ENCODE measurements around the gene CEP89.
"Not testable (repeated sequence)": the region's sequence is repeated elsewhere in the genome, so short reads cannot be mapped to it uniquely, and the experiment has no call there.

The CEP89 gene

DNA sequence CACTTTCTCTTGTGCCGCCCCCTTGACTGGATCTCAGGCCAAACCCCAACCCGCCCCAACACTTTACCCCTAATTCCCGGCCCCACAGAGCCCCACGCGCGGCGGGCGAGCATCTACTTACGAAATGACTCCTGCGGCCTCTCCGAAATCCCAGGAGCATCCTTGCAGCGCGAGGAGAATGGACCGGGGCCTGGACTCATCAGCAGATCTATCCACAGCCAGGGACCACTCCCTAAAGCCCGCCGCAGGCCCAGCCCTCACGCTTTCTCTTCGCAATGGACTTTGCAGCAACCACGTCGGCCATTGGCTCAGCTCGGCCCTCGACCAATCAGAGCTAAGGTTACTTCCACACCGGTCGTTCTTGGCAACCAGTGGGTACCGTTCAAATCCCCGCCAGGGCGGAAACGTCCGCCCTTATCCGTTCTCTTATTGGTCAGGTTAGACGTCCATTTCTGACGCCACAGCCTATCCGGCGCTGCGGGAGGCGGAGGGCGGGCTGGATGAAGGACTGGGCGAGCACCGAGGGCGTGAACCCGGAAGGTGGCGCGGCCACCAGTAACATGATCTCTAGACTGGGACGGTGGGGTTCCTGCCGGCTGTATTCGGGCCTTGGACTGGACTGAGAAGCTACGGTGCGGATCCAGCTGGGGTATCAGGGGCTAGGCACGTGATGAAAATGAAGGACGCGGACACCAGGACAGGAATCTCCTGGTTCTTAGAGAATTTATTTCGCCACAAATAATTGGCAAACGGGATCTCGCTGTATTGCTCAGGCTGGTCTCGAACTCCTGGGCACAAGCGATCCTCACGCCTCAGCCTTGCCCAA, at the start of gene CEP89, which contains the start of gene FAAP24:
Gene CEP89, minus strand, starts transcription at position 244 of the 826 bp plus-strand sequence. Its CDS starts 84 bp downstream, at position 160.
Gene FAAP24, plus strand, starts transcription at position 528 of the 826 bp plus-strand sequence. CDS start 955 bp downstream, outside the sequence.
- TF ChIP-seq, protein P1, sequence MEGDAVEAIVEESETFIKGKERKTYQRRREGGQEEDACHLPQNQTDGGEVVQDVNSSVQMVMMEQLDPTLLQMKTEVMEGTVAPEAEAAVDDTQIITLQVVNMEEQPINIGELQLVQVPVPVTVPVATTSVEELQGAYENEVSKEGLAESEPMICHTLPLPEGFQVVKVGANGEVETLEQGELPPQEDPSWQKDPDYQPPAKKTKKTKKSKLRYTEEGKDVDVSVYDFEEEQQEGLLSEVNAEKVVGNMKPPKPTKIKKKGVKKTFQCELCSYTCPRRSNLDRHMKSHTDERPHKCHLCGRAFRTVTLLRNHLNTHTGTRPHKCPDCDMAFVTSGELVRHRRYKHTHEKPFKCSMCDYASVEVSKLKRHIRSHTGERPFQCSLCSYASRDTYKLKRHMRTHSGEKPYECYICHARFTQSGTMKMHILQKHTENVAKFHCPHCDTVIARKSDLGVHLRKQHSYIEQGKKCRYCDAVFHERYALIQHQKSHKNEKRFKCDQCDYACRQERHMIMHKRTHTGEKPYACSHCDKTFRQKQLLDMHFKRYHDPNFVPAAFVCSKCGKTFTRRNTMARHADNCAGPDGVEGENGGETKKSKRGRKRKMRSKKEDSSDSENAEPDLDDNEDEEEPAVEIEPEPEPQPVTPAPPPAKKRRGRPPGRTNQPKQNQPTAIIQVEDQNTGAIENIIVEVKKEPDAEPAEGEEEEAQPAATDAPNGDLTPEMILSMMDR (IDR thresholded peaks at IDR 0.05; ENCODE audit: low read depth, low read length, missing control alignments) = no peak
- H3K4me3 ChIP-seq (replicated peaks; ENCODE audit: low read depth, low read length) = peak within 1 kb of the TSS; percentile 67
- DNase-seq (ENCODE audit: extremely low read depth, low read depth) = peak; percentile 99

DNA sequence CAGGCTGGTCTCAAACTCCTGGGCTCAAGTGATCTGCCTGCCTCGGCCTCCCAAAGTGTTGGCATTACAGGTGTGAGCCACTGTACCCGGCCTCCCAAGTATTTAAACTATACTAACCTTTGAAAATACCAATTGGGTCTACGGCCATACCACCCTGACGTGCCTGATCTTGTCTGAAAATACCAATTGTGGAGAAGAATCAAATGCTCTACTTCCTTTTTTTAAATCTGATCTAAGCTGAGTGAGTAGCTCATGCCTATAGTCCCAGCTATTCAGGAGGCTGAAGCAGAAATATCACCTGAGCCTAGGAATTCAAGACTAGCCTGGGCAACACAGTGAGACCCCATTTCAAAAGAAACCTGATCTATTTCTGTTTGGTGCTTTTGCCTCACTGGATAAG, 39.1 kb upstream of the CEP89 start:
- not testable (repeated sequence) for DNase-seq (ENCODE audit: extremely low read depth, low read depth); H3K4me3 ChIP-seq (replicated peaks; ENCODE audit: low read depth, low read length)

DNA sequence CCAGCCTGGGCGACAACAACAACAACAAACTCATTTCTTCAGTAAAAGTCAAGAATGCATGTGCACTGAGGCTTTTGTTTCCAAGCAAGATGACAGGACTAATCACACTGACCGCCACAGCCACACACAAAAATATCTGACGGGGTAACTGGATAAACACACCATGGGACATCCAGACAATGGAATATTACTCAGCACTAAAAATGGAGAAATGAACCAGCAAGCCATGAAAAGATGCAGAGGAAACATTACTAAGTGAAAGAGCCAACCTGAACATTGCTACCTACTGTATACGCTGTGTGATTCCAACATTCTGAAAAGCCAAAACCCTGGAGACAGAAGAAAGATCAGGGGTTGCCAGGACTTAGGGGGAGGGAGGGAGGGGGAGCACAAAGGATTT, 37.0 kb upstream of the CEP89 start:
- DNase-seq (ENCODE audit: extremely low read depth, low read depth) = no peak
- no peak overlapping the region for H3K4me3 ChIP-seq (replicated peaks; ENCODE audit: low read depth, low read length)
- TF ChIP-seq, protein P1 (IDR thresholded peaks at IDR 0.05; ENCODE audit: low read depth, low read length, missing control alignments) = no peak

DNA sequence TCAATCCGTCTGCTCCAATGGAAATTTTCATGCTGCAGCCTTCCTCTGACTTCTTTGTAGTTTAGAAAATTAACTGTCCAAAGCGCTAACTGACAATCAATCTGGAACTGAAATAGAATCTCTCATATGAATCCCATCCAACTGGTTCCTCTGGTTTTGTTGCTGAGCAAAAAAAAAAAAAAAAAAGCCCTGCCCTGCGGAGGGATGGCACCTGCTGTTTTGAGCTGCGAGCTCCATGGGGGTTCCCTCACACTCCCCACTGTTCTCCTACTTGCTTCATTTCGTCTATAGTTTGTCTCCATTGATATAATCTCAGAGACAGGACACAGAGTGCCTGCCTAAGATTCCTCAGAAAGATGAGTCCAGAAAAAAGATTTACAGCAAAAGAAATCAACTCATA, 33.7 kb upstream of the CEP89 start:
- H3K4me3 ChIP-seq (replicated peaks; ENCODE audit: low read depth, low read length) = no peak overlapping the region
- TF ChIP-seq, protein P1 (IDR thresholded peaks at IDR 0.05; ENCODE audit: low read depth, low read length, missing control alignments) = no peak
- no peak for DNase-seq (ENCODE audit: extremely low read depth, low read depth)

DNA sequence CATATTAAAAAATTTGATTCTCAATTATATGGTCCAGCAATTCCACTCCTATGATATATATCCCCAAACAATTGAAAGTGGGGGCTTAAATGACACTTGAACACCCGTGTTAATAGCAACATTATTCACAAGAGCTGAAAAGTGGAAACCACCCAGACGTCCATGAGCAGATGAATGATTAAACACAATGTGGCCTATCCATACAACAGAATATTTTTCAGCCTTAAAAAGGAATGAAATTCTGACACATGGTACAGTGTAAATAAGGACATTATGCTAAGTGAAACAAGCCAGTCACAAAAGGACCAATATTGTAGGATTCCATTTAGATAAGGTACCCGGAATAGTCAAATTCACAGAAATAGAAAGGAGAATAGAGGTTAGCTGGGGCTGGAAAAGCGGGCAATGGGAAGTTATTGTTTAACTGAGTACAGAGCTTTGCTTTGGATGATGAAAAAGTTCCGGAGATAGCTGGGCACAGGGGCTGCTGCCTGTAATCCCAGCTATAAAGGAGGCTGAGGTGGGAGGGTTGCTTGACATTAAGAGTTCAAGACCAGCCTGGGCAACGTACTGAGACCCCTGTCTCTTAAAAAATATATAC, 31.8 kb upstream of the CEP89 start:
- not testable (repeated sequence) for DNase-seq (ENCODE audit: extremely low read depth, low read depth); H3K4me3 ChIP-seq (replicated peaks; ENCODE audit: low read depth, low read length)

DNA sequence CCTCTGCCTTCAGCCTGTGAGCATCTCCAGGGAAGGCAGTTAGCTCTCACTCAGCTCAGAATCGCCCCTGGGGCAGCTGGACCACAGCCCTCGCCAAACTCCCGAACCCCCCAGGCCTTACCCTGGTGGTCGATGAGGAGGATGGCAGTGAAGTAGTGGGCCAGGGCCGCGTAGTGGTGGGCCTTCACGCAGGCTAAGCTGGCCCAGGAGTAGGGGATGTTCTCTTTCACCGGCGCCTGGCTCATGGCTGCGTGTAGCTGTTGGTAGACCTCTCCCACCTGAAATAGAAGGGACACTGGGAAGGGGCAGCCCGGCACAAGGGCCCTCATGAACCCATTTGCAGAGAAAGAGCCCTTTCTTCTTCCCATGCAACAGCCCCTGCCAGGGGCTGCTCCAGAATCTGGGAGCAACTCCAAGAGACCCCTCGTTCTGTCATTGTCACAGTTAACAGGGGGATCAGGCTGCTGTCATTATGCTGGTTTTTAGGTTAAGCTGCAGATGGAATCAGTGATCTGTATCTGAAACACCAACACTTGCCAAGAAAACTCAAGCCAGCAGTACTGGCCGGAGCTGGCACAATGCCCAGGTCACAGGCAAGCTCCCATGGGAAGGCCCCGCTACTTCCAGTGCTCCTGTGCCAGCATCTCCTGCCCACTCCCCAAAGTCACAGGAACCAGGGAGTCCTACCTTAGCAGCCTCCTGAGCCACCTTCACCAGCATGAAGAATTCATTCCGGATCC, 30.5 kb upstream of the CEP89 start:
- DNase-seq (ENCODE audit: extremely low read depth, low read depth); H3K4me3 ChIP-seq (replicated peaks; ENCODE audit: low read depth, low read length): not testable (repeated sequence)

DNA sequence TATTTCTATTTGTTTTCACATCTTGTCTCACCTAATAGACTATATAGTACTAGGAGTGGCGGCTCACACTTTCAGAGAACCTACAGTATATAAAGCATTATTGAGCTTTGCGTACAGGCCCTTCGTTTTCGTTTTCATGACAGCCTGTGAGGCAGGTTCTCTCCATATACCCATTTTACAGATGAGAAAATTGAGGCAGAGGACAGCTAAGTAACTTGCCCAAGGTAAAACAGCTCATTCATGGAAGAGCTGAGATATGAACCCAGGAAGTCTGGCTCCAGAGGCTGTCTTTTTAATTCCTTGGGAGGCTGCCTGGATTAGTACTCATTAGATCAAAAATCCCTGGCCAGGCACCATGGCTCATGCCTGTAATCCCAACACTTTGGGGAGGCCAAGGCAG, 29.2 kb upstream of the CEP89 start:
- H3K4me3 ChIP-seq (replicated peaks; ENCODE audit: low read depth, low read length) = no peak overlapping the region
- DNase-seq (ENCODE audit: extremely low read depth, low read depth) = no peak
- TF ChIP-seq, protein P1 (IDR thresholded peaks at IDR 0.05; ENCODE audit: low read depth, low read length, missing control alignments) = no peak

DNA sequence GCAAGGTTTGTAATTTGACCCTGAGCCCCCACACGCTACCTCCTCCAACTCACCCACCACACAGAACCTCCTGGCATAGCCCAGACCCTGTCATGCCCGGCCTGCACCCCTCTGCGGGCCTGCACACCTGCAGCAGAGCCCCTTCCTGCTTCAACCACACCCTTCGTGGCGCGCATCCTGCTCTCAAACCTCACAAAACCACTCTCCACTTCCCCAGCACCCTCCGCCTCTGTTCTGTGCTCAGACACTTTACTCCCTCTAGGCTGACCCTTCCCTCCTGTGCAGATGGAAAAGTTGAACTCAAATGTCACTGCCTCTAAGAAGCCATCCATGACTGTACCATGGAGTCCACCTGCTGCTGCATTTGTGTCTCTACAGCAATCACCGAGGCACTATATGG, 28.8 kb upstream of the CEP89 start:
- no peak overlapping the region for H3K4me3 ChIP-seq (replicated peaks; ENCODE audit: low read depth, low read length)
- no peak for DNase-seq (ENCODE audit: extremely low read depth, low read depth)
- TF ChIP-seq, protein P1 (IDR thresholded peaks at IDR 0.05; ENCODE audit: low read depth, low read length, missing control alignments) = no peak
